Upper lobe of left lung (tissue), 6 donors: Measurements from ENCODE around the gene PDS5B. TPM values are rescaled to one million over a fixed set of nuclear protein-coding genes. Genes with fewer than 3 reads are reported as not detected.
A peak's percentile ranks its signal among the peaks of the same experiment; 100 is the strongest.

Experiments
- ATAC-seq, 2 donors: fragments of 200-7000 bp; cut with Tn5 transposase; one replicate each; pipeline ENCODE4 v1.9.1; 2022; ENCODE audit warnings: mild to moderate bottlenecking in 2 of 2, moderate library complexity in 2 of 2; ENCODE audit not compliant: low FRiP score in 2 of 2
- DNase-seq, 2 donors: peaks; one replicate each; pipeline ENCODE4 v3.0.0-alpha.2; 2019 to 2020
- H3K27ac ChIP-seq, 4 donors: fragments of 200-600 bp; sonication (generic); one replicate each; pipeline ENCODE4 v1.5.1; 2016 to 2019
- H3K27me3 ChIP-seq, 4 donors: fragments of 200-600 bp; sonication (generic); one replicate each; pipeline ENCODE4 v1.5.1; 2017 to 2019
- H3K36me3 ChIP-seq, 4 donors: fragments of 200-600 bp; sonication (generic); one replicate each; pipeline ENCODE4 v1.5.1; 2016 to 2019
- H3K4me1 ChIP-seq, 4 donors: fragments of 200-600 bp; sonication (generic); one replicate each; pipeline ENCODE4 v1.5.1; 2018 to 2019
- H3K4me3 ChIP-seq, 4 donors: fragments of 200-600 bp; sonication (generic); one replicate each; pipeline ENCODE4 v1.5.1; 2017 to 2019; ENCODE audit warnings: mild to moderate bottlenecking in 2 of 4, moderate library complexity in 1 of 4
- H3K9me3 ChIP-seq, 4 donors: fragments of 200-600 bp; sonication (generic); one replicate each; pipeline ENCODE4 v1.5.1; 2018 to 2019
- CTCF ChIP-seq, 6 experiments: fragments of 450-650 bp in 4 of 6; fragments of 200-600 bp in 2 of 6; sonication (generic) in 2 of 6; IDR thresholded peaks; one replicate each; pipeline ENCODE4 v1.5.1; 2016 to 2019; ENCODE audit warnings: antibody characterized with exemption in 6 of 6
- EP300 ChIP-seq, 4 donors: sonication (generic); formaldehyde crosslinking; IDR thresholded peaks; one replicate each; pipeline ENCODE4 v1.5.1; 2017; ENCODE audit warnings: antibody characterized with exemption in 4 of 4, control low read depth in 2 of 4
- POLR2A ChIP-seq, 4 donors: fragments of 450-650 bp; IDR thresholded peaks; one replicate each; pipeline ENCODE4 v1.5.1; 2016 to 2017; ENCODE audit warnings: antibody characterized with exemption in 4 of 4, mild to moderate bottlenecking in 2 of 4
- POLR2AphosphoS5 ChIP-seq, 2 donors: sonication (generic); formaldehyde crosslinking; IDR thresholded peaks; one replicate each; pipeline ENCODE4 v1.5.1; 2017; ENCODE audit warnings: antibody characterized with exemption in 2 of 2
- WGBS, 2 donors: methylation state at CpG; one replicate each; pipeline ENCODE4 v1.1.5; 2017 to 2018; 5-methylcytosine and 5-hydroxymethylcytosine counted together
- total RNA-seq, 6 donors: library from RNA; depleted of rRNA in 4 of 6; stranded (reverse); fragments of >200 nt in 4 of 6; gene quantifications; one replicate each; pipeline versions ENCODE4 v1.1.0 to v1.2.1, GENCODE V29; 2016 to 2021
- donor health status: DM: no; HTN: no; CAD: no; lungs with moderate emphysema.
- donor health status: DM: no; HTN: yes; CAD: no; lungs with severe emphysema.

Gene PDS5B
- total RNA-seq, 6 donors from 2014 or later: 26.0 to 84.3 (median 43.3) TPM

GRCh38 chr13:32587811-32588170, 1.5 kb downstream of the PDS5B start:
- Histone ChIP-seq H3K4me1 (peaks cover 15 to 32% (median 29%) of the 10 kb centered on the region in 4 donors), H3K9me3 (no peaks in the 10 kb centered on the region), H3K27ac (peak overlapping the region; percentile 88 to 99 (median 94)), H3K4me3 (peak overlapping the region; percentile 51 to 91 (median 74)), H3K36me3 (no peaks in the 10 kb centered on the region), H3K27me3 (no peaks in the 10 kb centered on the region)
- ATAC-seq: no peak
- no peak for DNase-seq
- WGBS, 2 donors: 1 to 2% methylated on average over 8 of the region's 8 CpGs
- no peak for TF ChIP-seq POLR2A (IDR thresholded peaks at IDR 0.05)
- TF ChIP-seq POLR2AphosphoS5 (IDR thresholded peaks at IDR 0.05): no peak
- TF ChIP-seq CTCF (IDR thresholded peaks at IDR 0.05): no peak
- no peak for TF ChIP-seq EP300 (IDR thresholded peaks at IDR 0.05)

GRCh38 chr13:32588736-32589135, 2.5 kb downstream of the PDS5B start:
- peaks cover 15 to 32% (median 29%) of the 10 kb centered on the region in 4 donors for H3K4me1 ChIP-seq
- 39 to 41% methylated on average over 5 of the region's 5 CpGs for WGBS, 2 donors
- H3K27ac ChIP-seq: peak overlapping the region in 2 of 4 donors; percentile 88 to 99
- no peak for DNase-seq
- H3K36me3 ChIP-seq: no peaks in the 10 kb centered on the region
- no peaks in the 10 kb centered on the region for H3K9me3 ChIP-seq
- peak overlapping the region in 1 of 4 donors; percentile 91 for H3K4me3 ChIP-seq
- H3K27me3 ChIP-seq: no peaks in the 10 kb centered on the region
- TF ChIP-seq POLR2AphosphoS5 (IDR thresholded peaks at IDR 0.05) (no peak), EP300 (IDR thresholded peaks at IDR 0.05) (no peak), CTCF (IDR thresholded peaks at IDR 0.05) (no peak)
- ATAC-seq: no peak

GRCh38 chr13:32589471-32589870, 3.2 kb downstream of the PDS5B start:
- no peaks in the 10 kb centered on the region for H3K36me3 ChIP-seq
- no peaks in the 10 kb centered on the region for H3K27me3 ChIP-seq
- TF ChIP-seq POLR2AphosphoS5 (IDR thresholded peaks at IDR 0.05) (no peak), EP300 (IDR thresholded peaks at IDR 0.05) (no peak), POLR2A (IDR thresholded peaks at IDR 0.05) (no peak), CTCF (IDR thresholded peaks at IDR 0.05) (no peak)
- WGBS, 2 donors: 55 to 57% methylated on average over 8 of the region's 8 CpGs
- H3K9me3 ChIP-seq: no peaks in the 10 kb centered on the region
- peak overlapping the region in 1 of 4 donors; percentile 3 for H3K4me3 ChIP-seq
- ATAC-seq (no peak), DNase-seq (no peak)
- peaks cover 15 to 33% (median 32%) of the 10 kb centered on the region in 4 donors for H3K4me1 ChIP-seq
- H3K27ac ChIP-seq: peak overlapping the region in 2 of 4 donors; percentile 88 to 99

GRCh38 chr13:32590266-32590665, 4.0 kb downstream of the PDS5B start:
- no peaks in the 10 kb centered on the region for H3K27me3 ChIP-seq
- peaks cover 15 to 35% (median 32%) of the 10 kb centered on the region in 4 donors for H3K4me1 ChIP-seq
- no peak overlapping the region for H3K27ac ChIP-seq
- 36 to 50% methylated on average over 2 of the region's 2 CpGs for WGBS, 2 donors
- no peaks in the 10 kb centered on the region for H3K9me3 ChIP-seq
- DNase-seq (no peak), ATAC-seq (no peak)
- no peak overlapping the region for H3K4me3 ChIP-seq
- no peak for TF ChIP-seq CTCF (IDR thresholded peaks at IDR 0.05)
- no peak for TF ChIP-seq POLR2A (IDR thresholded peaks at IDR 0.05)
- no peak for TF ChIP-seq EP300 (IDR thresholded peaks at IDR 0.05)
- no peak for TF ChIP-seq POLR2AphosphoS5 (IDR thresholded peaks at IDR 0.05)
- no peaks in the 10 kb centered on the region for H3K36me3 ChIP-seq

GRCh38 chr13:32592082-32592481, 5.8 kb downstream of the PDS5B start:
- peaks cover 15 to 31% (median 27%) of the 10 kb centered on the region in 4 donors for H3K4me1 ChIP-seq
- DNase-seq (no peak), ATAC-seq (no peak)
- no peak overlapping the region for H3K4me3 ChIP-seq
- H3K27me3 ChIP-seq: no peaks in the 10 kb centered on the region
- WGBS, 2 donors: 93 to 96% methylated on average over 8 of the region's 8 CpGs
- no peaks in the 10 kb centered on the region for H3K9me3 ChIP-seq
- no peak for TF ChIP-seq POLR2AphosphoS5 (IDR thresholded peaks at IDR 0.05)
- TF ChIP-seq CTCF (IDR thresholded peaks at IDR 0.05): no peak
- no peak for TF ChIP-seq POLR2A (IDR thresholded peaks at IDR 0.05)
- TF ChIP-seq EP300 (IDR thresholded peaks at IDR 0.05): no peak
- H3K27ac ChIP-seq: no peak overlapping the region
- H3K36me3 ChIP-seq: no peaks in the 10 kb centered on the region
